ENCODE results near the gene TMIGD1.
A peak's percentile ranks its signal among the peaks of the same experiment; 100 is the strongest.

TMIGD1 gene

GRCh38 chr17:30292286-30292858 lies 41.5 kb downstream of the TMIGD1 start:
- ATAC-seq: peak; percentile 31
- no peak for TF ChIP-seq TOX (CRISPR knock-in tag; IDR thresholded peaks at IDR 0.05; ENCODE audit: borderline replicate concordance)
- TF ChIP-seq CSDC2 (CRISPR knock-in tag; IDR thresholded peaks at IDR 0.05): no peak
- no peak for TF ChIP-seq POU6F1 (CRISPR knock-in tag; IDR thresholded peaks at IDR 0.05; ENCODE audit: borderline replicate concordance, low read depth)
- no peak for TF ChIP-seq BACH2 (CRISPR knock-in tag; IDR thresholded peaks at IDR 0.05; ENCODE audit: borderline replicate concordance)
- no peak for TF ChIP-seq ESRRG (CRISPR knock-in tag; IDR thresholded peaks at IDR 0.05)
- no peak for TF ChIP-seq ARNTL (CRISPR knock-in tag; IDR thresholded peaks at IDR 0.05; ENCODE audit: borderline replicate concordance, low read depth)
- no peak for TF ChIP-seq ZFP3 (CRISPR knock-in tag; IDR thresholded peaks at IDR 0.05)
- TF ChIP-seq ZC3H10 (CRISPR knock-in tag; IDR thresholded peaks at IDR 0.05): no peak
- no peak for TF ChIP-seq TCF4 (CRISPR knock-in tag; IDR thresholded peaks at IDR 0.05; ENCODE audit: borderline replicate concordance)
- TF ChIP-seq ZNF8 (CRISPR knock-in tag; IDR thresholded peaks at IDR 0.05): no peak
- TF ChIP-seq PPARA (CRISPR knock-in tag; IDR thresholded peaks at IDR 0.05; ENCODE audit: borderline replicate concordance): no peak
- TF ChIP-seq CREB5 (CRISPR knock-in tag; IDR thresholded peaks at IDR 0.05; ENCODE audit: low read depth): no peak
- no peak for TF ChIP-seq TSHZ2 (CRISPR knock-in tag; IDR thresholded peaks at IDR 0.05)
- no peak for TF ChIP-seq RARB (CRISPR knock-in tag; IDR thresholded peaks at IDR 0.05)
- TF ChIP-seq ISL1 (CRISPR knock-in tag; IDR thresholded peaks at IDR 0.05): no peak
- TF ChIP-seq OSR1 (CRISPR knock-in tag; IDR thresholded peaks at IDR 0.05): no peak
- TF ChIP-seq PATZ1 (CRISPR knock-in tag; IDR thresholded peaks at IDR 0.05; ENCODE audit: borderline replicate concordance): no peak
- no peak for TF ChIP-seq ZFP30 (CRISPR knock-in tag; IDR thresholded peaks at IDR 0.05)

GRCh38 chr17:30291543-30292285 lies 42.1 kb downstream of the TMIGD1 start, which contains the start of gene BLMH:
BLMH (minus strand) TSS chr17:30291944; CDS start chr17:30291819, 125 bp downstream.
- ATAC-seq: peak; percentile 90
- TF ChIP-seq CSRNP3 (CRISPR knock-in tag; IDR thresholded peaks at IDR 0.05): no peak
- TF ChIP-seq PPARA (CRISPR knock-in tag; IDR thresholded peaks at IDR 0.05; ENCODE audit: borderline replicate concordance): no peak
- no peak for TF ChIP-seq ISL1 (CRISPR knock-in tag; IDR thresholded peaks at IDR 0.05)
- no peak for TF ChIP-seq PATZ1 (CRISPR knock-in tag; IDR thresholded peaks at IDR 0.05; ENCODE audit: borderline replicate concordance)
- no peak for TF ChIP-seq ZFP30 (CRISPR knock-in tag; IDR thresholded peaks at IDR 0.05)
- no peak for TF ChIP-seq CSDC2 (CRISPR knock-in tag; IDR thresholded peaks at IDR 0.05)
- TF ChIP-seq TOX (CRISPR knock-in tag; IDR thresholded peaks at IDR 0.05; ENCODE audit: borderline replicate concordance): no peak
- TF ChIP-seq ESRRG (CRISPR knock-in tag; IDR thresholded peaks at IDR 0.05): no peak
- no peak for TF ChIP-seq POU6F1 (CRISPR knock-in tag; IDR thresholded peaks at IDR 0.05; ENCODE audit: borderline replicate concordance, low read depth)
- no peak for TF ChIP-seq ZNF565 (CRISPR knock-in tag; conservative IDR thresholded peaks at IDR 0.05; ENCODE audit: low read depth)
- no peak for TF ChIP-seq ZNF8 (CRISPR knock-in tag; IDR thresholded peaks at IDR 0.05)
- no peak for TF ChIP-seq CREB5 (CRISPR knock-in tag; IDR thresholded peaks at IDR 0.05; ENCODE audit: low read depth)
- no peak for TF ChIP-seq ZC3H10 (CRISPR knock-in tag; IDR thresholded peaks at IDR 0.05)
